CD4-positive, alpha-beta memory T cell (primary cell): ENCODE measurements around the gene FAM222B. TPM values are rescaled to one million over a fixed set of nuclear protein-coding genes. Genes with fewer than 3 reads are reported as not detected.
A peak's percentile ranks its signal among the peaks of the same experiment; 100 is the strongest.

ENCODE experiments used
- CTCF ChIA-PET: fragments of 350-600 bp; sonication (Branson Sonifier 250); formaldehyde crosslinking; loops from one replicate; lab custom pipeline; 2021; ENCODE audit warnings: inconsistent platforms; ENCODE audit not compliant: partially characterized antibody; lab: Charles Lee
- POLR2A ChIA-PET: fragments of 350-600 bp; sonication (Branson Sonifier 250); formaldehyde crosslinking; loops from one replicate; lab custom pipeline; 2021; ENCODE audit not compliant: partially characterized antibody; lab: Charles Lee
- DNase-seq, 5 donors: peaks; one replicate each; pipeline versions ENCODE4 v3.0.0 to v3.0.0-alpha.2; 2020 to 2022; ENCODE audit warnings: mixed read lengths in 1 of 5
- H3K27ac ChIP-seq: one replicate; pipeline ENCODE4 v1.7.0; 2013; ENCODE audit warnings: low read depth, low read length
- H3K27me3 ChIP-seq: 2 replicates; pipeline ENCODE4 v1.7.0; 2013; ENCODE audit warnings: mild to moderate bottlenecking, low read length, moderate library complexity; ENCODE audit not compliant: insufficient read depth
- H3K36me3 ChIP-seq: 2 replicates; pipeline ENCODE4 v1.7.0; 2013; ENCODE audit warnings: mild to moderate bottlenecking, low read length, moderate library complexity; ENCODE audit not compliant: insufficient read depth
- H3K4me1 ChIP-seq: 2 replicates; pipeline ENCODE4 v1.7.0; 2013; ENCODE audit warnings: mild to moderate bottlenecking, low read length, moderate library complexity; ENCODE audit not compliant: insufficient read depth
- H3K4me3 ChIP-seq, 2 donors: one replicate each; pipeline ENCODE4 v1.7.0; 2013; ENCODE audit warnings: low read length in 2 of 2, mild to moderate bottlenecking in 1 of 2
- H3K9me3 ChIP-seq, 2 donors: one replicate each; pipeline ENCODE4 v1.7.0; 2013; ENCODE audit warnings: low read length in 2 of 2, control low read depth in 1 of 2; ENCODE audit not compliant: control insufficient read depth in 1 of 2
- H3K27ac Mint-ChIP-seq, 7 donors: one replicate each; pipeline ENCODE4 v1.8.0; 2020 to 2021; ENCODE audit warnings: mixed read lengths in 7 of 7, mild to moderate bottlenecking in 6 of 7, inconsistent platforms in 3 of 7, moderate library complexity in 3 of 7
- H3K27me3 Mint-ChIP-seq, 2 donors: one replicate each; pipeline ENCODE4 v1.8.0; 2020 to 2021; ENCODE audit warnings: mixed read lengths in 2 of 2
- H3K36me3 Mint-ChIP-seq, 2 donors: one replicate each; pipeline ENCODE4 v1.8.0; 2020 to 2021; ENCODE audit warnings: mixed read lengths in 2 of 2, inconsistent platforms in 1 of 2, mild to moderate bottlenecking in 1 of 2
- H3K4me1 Mint-ChIP-seq, 4 donors: one replicate each; pipeline ENCODE4 v1.8.0; 2020 to 2021; ENCODE audit warnings: mixed read lengths in 4 of 4, mild to moderate bottlenecking in 1 of 4
- H3K4me3 Mint-ChIP-seq, 8 donors: one replicate each; pipeline ENCODE4 v1.8.0; 2020 to 2021; ENCODE audit warnings: mixed read lengths in 8 of 8, mild to moderate bottlenecking in 7 of 8, moderate library complexity in 6 of 8, inconsistent platforms in 3 of 8
- H3K9me3 Mint-ChIP-seq, 8 donors: one replicate each; pipeline ENCODE4 v1.8.0; 2020 to 2021; ENCODE audit warnings: mixed read lengths in 8 of 8, mild to moderate bottlenecking in 5 of 8, inconsistent platforms in 3 of 8, moderate library complexity in 1 of 8
- intact Hi-C: fragments of 100-400 bp; cut with micrococcal nuclease; formaldehyde crosslinking; loops from one replicate; pipeline ENCODE4 v1.15.1; 2023
- polyA plus RNA-seq, 2 donors: library from polyadenylated mRNA; unstranded; fragments of 300-500 nt; fragmentation: Illumina TruSeq; gene quantifications; one replicate each; pipeline ENCODE4 v1.2.3, GENCODE V29; 2021
- total RNA-seq, 2 experiments: library from RNA; stranded (reverse); gene quantifications; one replicate each; pipeline ENCODE4 v1.2.3, GENCODE V29; 2021

The FAM222B gene
- total and polyA plus RNA-seq, 4 experiments from 2014 or later, result 7.9 to 23.2 (median 21.0) TPM

DNA sequence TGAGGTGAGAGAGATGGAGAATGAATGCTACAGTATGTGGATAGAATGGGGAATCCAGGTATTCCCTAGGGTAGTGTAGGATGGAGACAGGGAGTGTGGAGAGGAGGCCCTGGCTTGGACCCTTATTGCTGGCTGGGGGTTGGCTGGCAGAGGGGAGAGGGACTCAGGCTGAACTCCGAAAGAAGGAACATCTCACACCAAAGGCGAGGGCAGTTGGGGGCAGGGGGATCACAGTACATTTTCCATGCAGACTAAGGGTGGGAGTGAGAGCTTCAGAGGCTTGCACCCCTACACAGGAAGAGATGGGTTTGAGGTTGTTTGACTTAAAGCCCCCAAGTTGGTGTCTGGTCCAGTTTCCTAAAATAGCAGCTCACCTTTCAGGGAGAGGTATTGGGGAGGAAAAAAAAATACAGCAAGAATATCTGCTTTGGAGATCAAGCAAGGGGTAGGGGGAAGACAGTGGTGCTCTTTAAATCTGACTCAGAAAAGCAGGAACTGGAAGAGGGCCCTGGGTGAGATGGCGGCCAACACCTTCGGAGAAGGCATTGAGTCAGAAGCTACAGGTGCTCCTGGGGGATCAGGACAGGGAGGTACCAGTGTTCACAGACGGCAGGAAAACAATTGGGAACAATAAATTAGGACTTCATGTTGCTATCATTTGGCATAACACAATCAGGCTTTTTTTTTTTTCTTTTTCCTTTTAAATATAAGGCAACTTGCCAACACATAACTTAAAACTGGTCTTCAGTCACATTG, 86.4 kb downstream of the FAM222B start:
- no peak overlapping the region for H3K4me3 ChIP-seq
- Mint-ChIP-seq H3K9me3 (no peaks in the 10 kb centered on the region), H3K27me3 (no peaks in the 10 kb centered on the region), H3K4me1 (peaks cover 0 to 6% (median 2%) of the 10 kb centered on the region in 4 donors), H3K36me3 (peaks cover 14 to 36% of the 10 kb centered on the region in 2 donors), H3K4me3 (no peak overlapping the region), H3K27ac (peak overlapping the region in 4 of 7 donors; percentile 22 to 72 (median 61))
- ChIA-PET CTCF (interaction anchor here (0.6 to 0.9 kb wide), 2 partner anchors 11 to 29 kb away, joined by 3 read pairs; no protein-coding TSS in a partner anchor), POLR2A (interaction anchor here (19.4 kb wide), 1 partner anchor 32 kb away, joined by 528 read pairs; the partner anchor contains the start of genes NEK8, RPL23A and TLCD1)
- H3K9me3 ChIP-seq, result no peaks in the 10 kb centered on the region
- H3K4me1 ChIP-seq, result no peaks in the 10 kb centered on the region
- H3K27me3 ChIP-seq, result no peaks in the 10 kb centered on the region
- DNase-seq, result no peak
- H3K27ac ChIP-seq, result no peak overlapping the region
- H3K36me3 ChIP-seq, result peaks cover 15% of the 10 kb centered on the region
- intact Hi-C loops, result no loop called here

- no peak overlapping the region for H3K27ac ChIP-seq
- peaks cover 14 to 32% of the 10 kb centered on the region in 2 donors for H3K36me3 Mint-ChIP-seq
- CTCF ChIA-PET, result interaction anchor here (0.9 to 13.1 kb wide), 2 partner anchors 12 to 29 kb away, joined by 3 to 492 read pairs; partner anchors contain the start of genes NEK8 and TLCD1
These were observed 87.1 kb downstream of the FAM222B start for GRCh38 chr17:28755486-28755885.

DNA sequence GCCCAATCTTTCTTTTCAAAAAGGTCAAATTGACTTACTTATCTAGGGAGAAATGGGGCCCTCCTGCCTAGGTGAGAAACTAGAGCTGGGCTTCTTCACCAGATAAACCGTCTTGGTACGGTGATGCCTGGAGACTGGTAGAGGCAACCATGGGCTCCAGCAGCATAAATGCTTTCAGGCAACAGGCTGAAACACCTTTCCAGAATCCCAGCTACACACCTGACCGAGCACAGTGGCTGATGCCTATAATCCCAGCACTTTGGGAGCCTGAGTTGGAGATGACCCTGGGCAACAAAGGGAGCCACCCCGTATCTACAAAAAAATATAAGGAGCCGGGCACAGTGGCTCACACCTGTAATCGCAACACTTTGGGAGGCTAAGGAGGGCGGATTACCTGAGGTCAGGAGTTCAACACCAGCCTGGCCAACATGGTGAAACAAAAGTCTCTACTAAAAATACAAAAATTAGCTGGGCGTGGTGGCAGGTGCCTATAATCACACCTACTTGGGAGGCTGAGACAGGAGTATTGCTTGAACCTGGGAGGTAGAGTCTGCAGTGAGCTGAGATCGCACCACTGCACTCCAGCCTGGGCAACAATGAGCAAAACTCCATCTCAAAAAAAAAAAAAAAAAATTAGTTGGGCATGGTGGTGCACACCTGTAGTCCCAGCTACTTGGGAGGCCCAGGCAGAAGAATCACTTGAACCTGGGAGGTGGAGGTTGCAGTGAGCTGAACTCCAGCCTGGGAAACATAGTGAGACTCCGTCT, 90.8 kb downstream of the FAM222B start:
- intact Hi-C loops, result no loop called here

More at GRCh38 chr17:28755486-28755885, 87.1 kb downstream of the FAM222B start:
- Mint-ChIP-seq H3K27ac (no peak overlapping the region), H3K4me1 (peaks cover 0 to 6% (median 2%) of the 10 kb centered on the region in 4 donors), H3K9me3 (no peaks in the 10 kb centered on the region), H3K27me3 (no peaks in the 10 kb centered on the region), H3K4me3 (no peak overlapping the region)
- Histone ChIP-seq H3K4me3 (no peak overlapping the region), H3K27me3 (no peaks in the 10 kb centered on the region), H3K4me1 (no peaks in the 10 kb centered on the region), H3K36me3 (peaks cover 15% of the 10 kb centered on the region), H3K9me3 (no peaks in the 10 kb centered on the region)
- POLR2A ChIA-PET, result interaction anchor here (19.4 kb wide), 1 partner anchor 31 kb away, joined by 528 read pairs; the partner anchor contains the start of genes NEK8, RPL23A and TLCD1
- no peak for DNase-seq
- intact Hi-C loops, result no loop called here

DNA sequence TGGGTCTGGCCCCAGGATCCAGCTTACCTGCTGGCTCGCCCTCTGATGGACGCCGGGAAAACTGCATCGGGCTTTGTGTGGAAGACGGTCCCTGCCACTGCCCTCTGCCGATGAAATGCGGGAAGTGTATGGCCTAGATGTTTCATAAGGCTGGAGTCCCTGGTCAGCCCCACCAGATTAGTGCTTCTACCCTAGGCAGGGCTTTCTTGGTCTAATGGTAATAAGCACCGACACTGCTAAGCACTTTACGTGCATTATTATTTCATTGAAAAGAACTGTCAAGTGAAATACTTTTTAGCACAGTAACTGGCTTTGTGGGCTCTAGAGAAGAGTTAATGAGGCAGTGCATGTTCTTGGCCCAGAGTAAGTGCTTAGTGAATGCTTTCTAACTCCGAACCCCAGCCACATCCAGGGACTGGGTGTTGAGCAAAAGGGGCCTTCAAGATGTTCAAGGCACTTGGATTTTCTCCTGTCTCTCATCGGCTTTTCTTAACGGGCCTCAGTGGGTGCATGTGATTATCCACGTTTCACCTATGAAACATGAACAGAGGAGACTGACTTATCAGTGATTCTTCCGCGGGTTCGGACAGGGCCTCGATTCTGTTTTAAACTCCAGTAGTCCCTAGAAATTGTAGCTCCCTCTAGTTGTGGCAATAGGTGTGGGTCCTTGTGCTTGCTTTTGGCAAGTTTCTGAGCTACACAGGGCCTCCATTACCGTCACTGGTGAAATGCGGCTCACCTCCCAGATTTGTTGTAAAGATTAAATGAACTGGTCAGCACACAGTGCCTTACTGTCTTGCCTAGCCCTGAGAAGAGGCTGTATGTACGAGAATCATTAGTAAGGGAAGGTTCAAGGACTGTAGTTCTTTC, 92.2 kb downstream of the FAM222B start:
- Mint-ChIP-seq H3K4me3 (peak overlapping the region in 1 of 8 donors; percentile 49), H3K27me3 (no peaks in the 10 kb centered on the region), H3K27ac (peak overlapping the region in 6 of 7 donors; percentile 17 to 85 (median 70)), H3K9me3 (no peaks in the 10 kb centered on the region), H3K36me3 (peaks cover 0 to 20% of the 10 kb centered on the region in 2 donors), H3K4me1 (peaks cover 7 to 18% (median 11%) of the 10 kb centered on the region in 4 donors)
- H3K27ac ChIP-seq, result peak overlapping the region; percentile 10
- intact Hi-C loops, result loop anchor here (1.0 kb wide), 2 partner anchors 23 to 103 kb away; no protein-coding TSS in a partner anchor
- H3K27me3 ChIP-seq, result no peaks in the 10 kb centered on the region
- no peak overlapping the region for H3K4me3 ChIP-seq
- ChIA-PET CTCF (interaction anchor here (0.6 to 13.1 kb wide), 27 partner anchors 8 to 1522 kb away, joined by 3 to 492 read pairs (median 4); partner anchors contain the start of genes BLTP2, NEK8, PHF12 and PROCA1), POLR2A (interaction anchor here (0.6 to 19.4 kb wide), 9 partner anchors 20 to 202 kb away, joined by 3 to 528 read pairs (median 3); partner anchors contain the start of genes NEK8, PROCA1, RPL23A and TLCD1)
- peaks cover 13% of the 10 kb centered on the region for H3K4me1 ChIP-seq
- H3K9me3 ChIP-seq, result no peaks in the 10 kb centered on the region
- peaks cover 23% of the 10 kb centered on the region for H3K36me3 ChIP-seq
- peak; percentile 82 to 89 (median 85) for DNase-seq

More for the DNA sequence above, 90.8 kb downstream of the FAM222B start:
- H3K4me3 Mint-ChIP-seq, result no peak overlapping the region
- Histone ChIP-seq H3K4me3 (no peak overlapping the region), H3K27me3 (no peaks in the 10 kb centered on the region), H3K9me3 (no peaks in the 10 kb centered on the region), H3K36me3 (peaks cover 23% of the 10 kb centered on the region), H3K4me1 (no peaks in the 10 kb centered on the region), H3K27ac (no peak overlapping the region)
- POLR2A ChIA-PET, result interaction anchor here (0.6 to 19.4 kb wide), 4 partner anchors 12 to 183 kb away, joined by 3 to 528 read pairs (median 3); partner anchors contain the start of genes NEK8, PROCA1, RPL23A and TLCD1
- peaks cover 0 to 28% of the 10 kb centered on the region in 2 donors for H3K36me3 Mint-ChIP-seq
- H3K4me1 Mint-ChIP-seq, result peaks cover 3 to 6% (median 5%) of the 10 kb centered on the region in 4 donors
- no peaks in the 10 kb centered on the region for H3K9me3 Mint-ChIP-seq
- DNase-seq, result no peak
- peak overlapping the region in 1 of 7 donors; percentile 23 for H3K27ac Mint-ChIP-seq
- H3K27me3 Mint-ChIP-seq, result no peaks in the 10 kb centered on the region
- CTCF ChIA-PET, result interaction anchor here (0.6 to 13.1 kb wide), 14 partner anchors 11 to 1521 kb away, joined by 3 to 492 read pairs (median 4); partner anchors contain the start of genes NEK8, PHF12, PROCA1 and RPL23A

GRCh38 chr17:28749516-28750177, 92.9 kb downstream of the FAM222B start:
- no peaks in the 10 kb centered on the region for H3K27me3 ChIP-seq
- H3K9me3 ChIP-seq, result no peaks in the 10 kb centered on the region
- H3K36me3 Mint-ChIP-seq, result peaks cover 0 to 22% of the 10 kb centered on the region in 2 donors
- H3K9me3 Mint-ChIP-seq, result no peaks in the 10 kb centered on the region
- POLR2A ChIA-PET, result interaction anchor here (0.6 to 19.4 kb wide), 6 partner anchors 19 to 202 kb away, joined by 3 to 528 read pairs (median 3); partner anchors contain the start of genes NEK8, PROCA1, RPL23A and TLCD1
- intact Hi-C loops, result loop anchor here (1.0 kb wide), 2 partner anchors 22 to 102 kb away; no protein-coding TSS in a partner anchor
- no peak overlapping the region for H3K4me3 ChIP-seq
- CTCF ChIA-PET, result interaction anchor here (0.6 to 13.1 kb wide), 21 partner anchors 9 to 382 kb away, joined by 3 to 492 read pairs (median 4); partner anchors contain the start of genes BLTP2, NEK8, PHF12 and PROCA1
- no peaks in the 10 kb centered on the region for H3K27me3 Mint-ChIP-seq
- no peak for DNase-seq
- H3K27ac ChIP-seq, result peak overlapping the region; percentile 10
- H3K36me3 ChIP-seq, result peaks cover 23% of the 10 kb centered on the region
- peak overlapping the region in 1 of 8 donors; percentile 49 for H3K4me3 Mint-ChIP-seq
- H3K27ac Mint-ChIP-seq, result peak overlapping the region in 6 of 7 donors; percentile 17 to 85 (median 70)
- peaks cover 8 to 26% (median 15%) of the 10 kb centered on the region in 4 donors for H3K4me1 Mint-ChIP-seq
- H3K4me1 ChIP-seq, result peaks cover 21% of the 10 kb centered on the region
